GM13977 (cell line): Measurements from ENCODE around the gene PHF21B.

Source experiments
- DNase-seq: peaks from one replicate; pipeline ENCODE4 v3.0.0; 2012; ENCODE audit warnings: low spot score
- CTCF ChIP-seq: IDR thresholded peaks from 2 replicates; pipeline ENCODE4 v1.5.1; 2012; ENCODE audit warnings: mild to moderate bottlenecking, control low read depth; ENCODE audit not compliant: insufficient read depth; ENCODE audit errors: extremely low read depth, missing control alignments
- in situ Hi-C: fragments of 300-500 bp; cut with MboI; formaldehyde crosslinking; loops from one replicate; pipeline ENCODE4 v1.12.0; 2022; ENCODE audit warnings: low sequenced_read_pairs, low pct_unique_long_range_greater_than_20kb, mixed read lengths, inconsistent platforms; ENCODE audit not compliant: unreplicated experiment

Gene PHF21B

GRCh38 chr22:44839721-44840120, 170.1 kb downstream of the PHF21B start:
- TF ChIP-seq CTCF, result no peak
- no peak for DNase-seq
- in situ Hi-C loops, result no loop called here

- in situ Hi-C loops, result no loop called here
- TF ChIP-seq CTCF, result no peak
- no peak for DNase-seq
These were observed 170.7 kb downstream of the PHF21B start for GRCh38 chr22:44839061-44839460.

GRCh38 chr22:44838316-44839016, 171.3 kb downstream of the PHF21B start:
- TF ChIP-seq CTCF, result no peak
- in situ Hi-C loops, result no loop called here
- DNase-seq, result no peak

GRCh38 chr22:44837481-44837880, 172.3 kb downstream of the PHF21B start:
- no peak for DNase-seq
- no peak for TF ChIP-seq CTCF
- in situ Hi-C loops, result no loop called here

GRCh38 chr22:44834065-44834464, 175.7 kb downstream of the PHF21B start:
- no peak for TF ChIP-seq CTCF
- in situ Hi-C loops, result no loop called here
- no peak for DNase-seq

- in situ Hi-C loops, result no loop called here
- DNase-seq, result no peak
- no peak for TF ChIP-seq CTCF
These were observed 177.9 kb downstream of the PHF21B start for GRCh38 chr22:44831885-44832284.
